DMS153 treated with DMSO at 0.1 percent for 48 hours (cell line): ENCODE results near the gene DCTN2.

ENCODE experiments used
- DNase-seq: peaks from one replicate; lab custom pipeline; 2025; ENCODE audit not compliant: unreplicated experiment; lab: John Stamatoyannopoulos, UW

DCTN2 gene

GRCh38 chr12:57550641-57551549, 3.9 kb upstream of the DCTN2 start:
- no peak for DNase-seq

- peak; percentile 53 for DNase-seq
These were observed 3.1 kb upstream of the DCTN2 start, which contains the start of gene KIF5A for GRCh38 chr12:57549909-57550640. TSS of gene KIF5A (plus strand) at chr12:57550044. CDS start at chr12:57550272, 228 bp downstream.

GRCh38 chr12:57549203-57549908, 2.4 kb upstream of the DCTN2 start:
- DNase-seq: no peak

- DNase-seq: no peak
These were observed 1.5 kb upstream of the DCTN2 start for GRCh38 chr12:57548488-57548887.

- no peak for DNase-seq
These were observed 972 bp upstream of the DCTN2 start for GRCh38 chr12:57548013-57548315.

GRCh38 chr12:57547288-57548012, 458 bp upstream of the DCTN2 start:
- no peak for DNase-seq

- DNase-seq: no peak
These were observed 1.1 kb downstream of the DCTN2 start for GRCh38 chr12:57545809-57546437.

- DNase-seq: peak; percentile 4
These were observed 3.4 kb downstream of the DCTN2 start for GRCh38 chr12:57543581-57543980.

GRCh38 chr12:57541717-57542116, 5.3 kb downstream of the DCTN2 start:
- DNase-seq: no peak

GRCh38 chr12:57541001-57541400, 6.0 kb downstream of the DCTN2 start:
- DNase-seq: no peak

- DNase-seq: no peak
These were observed 7.7 kb downstream of the DCTN2 start for GRCh38 chr12:57539134-57539768.

GRCh38 chr12:57536597-57536942, 10.4 kb downstream of the DCTN2 start:
- no peak for DNase-seq

- no peak for DNase-seq
These were observed 11.0 kb downstream of the DCTN2 start for GRCh38 chr12:57535764-57536596.

GRCh38 chr12:57534991-57535543, 11.9 kb downstream of the DCTN2 start:
- no peak for DNase-seq

GRCh38 chr12:57534250-57534649, 12.7 kb downstream of the DCTN2 start:
- no peak for DNase-seq

- no peak for DNase-seq
These were observed 13.9 kb downstream of the DCTN2 start for GRCh38 chr12:57533108-57533507.

GRCh38 chr12:57531836-57532235, 15.2 kb downstream of the DCTN2 start:
- no peak for DNase-seq

GRCh38 chr12:57530396-57531142, 16.4 kb downstream of the DCTN2 start:
- DNase-seq: no peak
